GM12891 (cell line): Measurements from ENCODE around the gene TCFL5.

Experiments used
- PAX5 ChIP-seq: IDR thresholded peaks from 2 replicates; pipeline ENCODE4 v1.6.1; 2011; ENCODE audit warnings: low read length, moderate library complexity, mild to moderate bottlenecking; ENCODE audit not compliant: insufficient read depth, severe bottlenecking
- POLR2A ChIP-seq: IDR thresholded peaks from 2 replicates; pipeline ENCODE4 v1.6.1; 2011; ENCODE audit warnings: low read depth, low read length, control low read depth
- POLR2AphosphoS5 ChIP-seq: IDR thresholded peaks from 2 replicates; pipeline ENCODE4 v1.6.1; 2011; ENCODE audit warnings: low read depth, low read length, control low read depth
- POU2F2 ChIP-seq: IDR thresholded peaks from 2 replicates; pipeline ENCODE4 v1.6.1; 2011; ENCODE audit warnings: low read depth, mild to moderate bottlenecking, control low read depth, low read length, moderate library complexity
- SPI1 ChIP-seq: IDR thresholded peaks from 2 replicates; pipeline ENCODE4 v1.6.1; 2011; ENCODE audit warnings: low read depth, low read length, control low read depth
- TAF1 ChIP-seq: IDR thresholded peaks from 2 replicates; pipeline ENCODE4 v1.6.1; 2011; ENCODE audit warnings: low read depth, low read length, control low read depth

GRCh38 chr20:62885896-62886708 lies 24.5 kb upstream of the TCFL5 start:
- TF ChIP-seq POLR2AphosphoS5 (no peak), POLR2A (no peak), POU2F2 (no peak), TAF1 (no peak), PAX5 (no peak), SPI1 (no peak)
